Adipocyte (in vitro differentiated cells): ENCODE measurements around the gene MYO1D.

Experiments used
- DNase-seq: peaks from one replicate; pipeline ENCODE4 v3.0.0-alpha.2; 2015; ENCODE audit warnings: low read depth
- H3K27me3 ChIP-seq: replicated peaks from 2 replicates; pipeline ENCODE4 v1.7.0; 2013; ENCODE audit warnings: mild to moderate bottlenecking, low read length, moderate library complexity; ENCODE audit not compliant: control insufficient read depth, insufficient read depth
- H3K36me3 ChIP-seq: 2 replicates; pipeline ENCODE4 v1.7.0; 2013; ENCODE audit warnings: low read length, mild to moderate bottlenecking, moderate library complexity; ENCODE audit not compliant: control insufficient read depth, insufficient read depth, severe bottlenecking
- H3K4me1 ChIP-seq: 2 replicates; pipeline ENCODE4 v1.7.0; 2013; ENCODE audit warnings: mild to moderate bottlenecking, low read length, moderate library complexity; ENCODE audit not compliant: control insufficient read depth, insufficient read depth
- H3K4me3 ChIP-seq: 2 replicates; pipeline ENCODE4 v1.7.0; 2013; ENCODE audit warnings: mild to moderate bottlenecking, low read length, moderate library complexity
- H3K9ac ChIP-seq: 2 replicates; pipeline ENCODE4 v1.7.0; 2013; ENCODE audit warnings: mild to moderate bottlenecking, low read length, moderate library complexity
- H3K9me3 ChIP-seq: 2 replicates; pipeline ENCODE4 v1.7.0; 2013; ENCODE audit warnings: mild to moderate bottlenecking, low read length, moderate library complexity; ENCODE audit not compliant: control insufficient read depth

The MYO1D gene

DNA sequence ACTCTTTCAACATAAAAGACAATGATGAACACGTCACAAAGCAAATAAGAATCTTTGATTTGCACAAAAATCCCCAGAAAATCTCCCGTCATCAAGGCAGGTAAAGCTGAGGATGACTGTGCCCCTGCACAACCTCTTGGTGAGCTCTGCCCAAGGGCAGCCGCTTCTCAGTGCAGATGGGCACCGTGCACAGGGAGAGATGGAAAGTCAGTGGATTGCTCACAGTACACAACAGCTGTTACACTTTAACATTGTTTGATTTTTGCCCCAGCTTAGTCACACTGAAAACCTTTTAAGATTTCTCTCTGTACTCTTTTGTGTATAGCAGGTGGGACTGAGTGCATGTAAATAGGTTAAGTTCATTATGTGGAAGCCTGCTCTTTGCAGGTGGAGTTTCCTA is 285.9 kb downstream of the MYO1D start:
- Histone ChIP-seq H3K9ac (no peak overlapping the region), H3K27me3 (no peaks in the 10 kb centered on the region), H3K9me3 (no peaks in the 10 kb centered on the region), H3K4me3 (no peak overlapping the region), H3K36me3 (peaks cover 9% of the 10 kb centered on the region), H3K4me1 (no peaks in the 10 kb centered on the region)
- no peak for DNase-seq

DNA sequence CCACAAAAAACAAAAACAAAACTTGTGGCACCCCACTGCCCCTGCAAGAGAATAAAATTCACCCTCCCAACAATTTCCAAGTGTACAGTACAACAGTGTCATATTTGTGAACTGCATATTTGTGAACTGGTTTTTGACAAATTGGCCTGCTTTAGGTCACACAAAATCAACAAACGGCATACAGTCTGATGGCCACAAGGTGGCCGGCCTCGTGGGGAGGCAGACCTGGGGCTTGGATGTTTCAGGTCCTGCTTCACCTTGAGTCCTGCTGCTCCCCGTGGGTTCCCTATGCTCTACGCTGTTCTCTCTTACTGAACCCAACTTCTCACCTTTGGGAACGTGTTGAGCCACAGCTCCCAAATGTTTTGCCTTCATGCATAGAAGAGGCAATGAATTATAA is 287.9 kb downstream of the MYO1D start:
- H3K36me3 ChIP-seq: peaks cover 9% of the 10 kb centered on the region
- no peak for DNase-seq
- no peaks in the 10 kb centered on the region for H3K4me1 ChIP-seq
- H3K9ac ChIP-seq: no peak overlapping the region
- no peaks in the 10 kb centered on the region for H3K9me3 ChIP-seq
- H3K4me3 ChIP-seq: no peak overlapping the region
- no peaks in the 10 kb centered on the region for H3K27me3 ChIP-seq

DNA sequence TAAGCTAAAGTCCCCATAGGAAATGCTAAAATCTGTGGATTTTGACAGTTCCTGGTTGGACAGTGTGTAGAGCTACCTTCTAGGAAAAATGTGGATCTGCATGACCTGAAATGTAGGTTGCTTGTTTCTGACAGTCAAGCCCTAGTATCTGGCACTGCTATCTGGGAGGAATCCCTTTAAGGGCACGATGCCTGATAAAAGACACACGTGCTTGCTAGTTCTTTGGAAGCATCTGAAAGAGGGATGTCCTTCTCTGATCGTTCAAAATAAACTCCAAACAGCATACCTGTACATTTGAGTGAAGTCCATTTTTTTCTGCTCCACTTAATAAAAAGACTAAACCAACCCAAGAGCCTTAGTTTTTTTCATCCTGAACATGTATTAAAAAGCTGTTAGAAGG is 288.8 kb downstream of the MYO1D start:
- H3K4me3 ChIP-seq: no peak overlapping the region
- no peaks in the 10 kb centered on the region for H3K27me3 ChIP-seq
- DNase-seq: no peak
- no peak overlapping the region for H3K9ac ChIP-seq
- no peaks in the 10 kb centered on the region for H3K4me1 ChIP-seq
- peaks cover 3% of the 10 kb centered on the region for H3K9me3 ChIP-seq
- peaks cover 8% of the 10 kb centered on the region for H3K36me3 ChIP-seq

DNA sequence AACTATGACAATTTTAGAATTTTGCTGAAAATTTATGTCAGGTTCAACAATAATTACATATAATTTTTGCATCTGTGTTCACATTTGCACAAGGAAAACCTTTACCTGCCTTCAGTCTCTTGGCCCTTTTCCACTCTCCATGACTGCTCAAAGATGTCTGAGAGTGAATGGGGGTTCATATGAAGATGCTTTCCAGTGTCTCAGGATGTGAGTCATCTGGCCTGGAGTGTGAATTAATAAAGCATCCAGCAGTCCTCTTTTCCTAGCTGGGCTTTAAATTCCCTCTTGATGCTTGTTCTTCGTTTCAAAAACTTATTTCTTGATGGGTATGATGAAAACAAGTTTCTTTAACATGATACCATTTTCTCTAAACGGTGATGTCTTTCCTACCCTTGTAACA is 290.3 kb downstream of the MYO1D start:
- Histone ChIP-seq H3K4me3 (no peak overlapping the region), H3K9me3 (peaks cover 7% of the 10 kb centered on the region), H3K27me3 (no peaks in the 10 kb centered on the region), H3K36me3 (peaks cover 7% of the 10 kb centered on the region), H3K4me1 (no peaks in the 10 kb centered on the region), H3K9ac (no peak overlapping the region)
- DNase-seq: no peak

DNA sequence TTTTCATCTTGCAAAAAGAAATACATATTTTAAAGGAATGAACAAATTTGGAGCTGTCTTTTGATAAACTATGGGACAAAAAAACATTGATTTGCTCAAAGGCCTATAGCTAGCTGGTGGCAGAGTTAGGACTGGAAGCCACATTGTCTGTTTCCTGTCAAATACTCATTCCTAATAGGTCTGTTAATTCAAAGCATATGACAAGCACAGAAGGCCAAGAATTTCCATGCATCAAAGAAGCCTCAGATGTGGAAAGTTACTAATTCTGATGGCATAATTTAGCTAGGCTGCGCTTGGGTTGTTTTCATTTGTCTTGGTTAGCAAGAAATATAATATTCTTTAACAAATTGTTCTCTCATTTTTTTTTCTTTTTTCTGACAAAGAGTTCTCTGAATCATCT is 292.1 kb downstream of the MYO1D start:
- Histone ChIP-seq H3K9ac (no peak overlapping the region), H3K27me3 (no peaks in the 10 kb centered on the region), H3K36me3 (peaks cover 4% of the 10 kb centered on the region), H3K4me1 (no peaks in the 10 kb centered on the region), H3K9me3 (peaks cover 15% of the 10 kb centered on the region), H3K4me3 (no peak overlapping the region)
- DNase-seq: peak; percentile 0

DNA sequence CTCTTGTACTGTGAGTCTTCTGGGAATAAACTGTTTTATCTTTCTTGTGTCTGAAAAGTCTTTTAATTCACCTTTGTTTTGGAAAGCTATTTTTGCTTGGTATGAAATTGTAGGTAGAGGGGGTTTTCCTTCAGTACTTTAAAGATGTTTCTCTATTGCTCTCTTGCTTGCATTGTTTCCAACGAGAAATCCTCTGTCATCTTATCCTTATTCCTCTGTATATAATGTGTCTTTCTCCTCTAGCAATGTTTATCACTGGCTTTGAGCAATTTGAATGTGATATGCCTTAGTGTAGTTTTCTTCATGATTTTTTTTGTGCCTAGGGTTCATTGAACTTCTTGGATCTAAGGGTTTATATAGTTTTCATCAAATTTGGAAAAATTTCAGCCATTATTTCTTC is 293.9 kb downstream of the MYO1D start:
- peaks cover 15% of the 10 kb centered on the region for H3K9me3 ChIP-seq
- DNase-seq: no peak
- no peaks in the 10 kb centered on the region for H3K4me1 ChIP-seq
- peaks cover 4% of the 10 kb centered on the region for H3K36me3 ChIP-seq
- H3K4me3 ChIP-seq: peak overlapping the region; percentile 27
- no peaks in the 10 kb centered on the region for H3K27me3 ChIP-seq
- H3K9ac ChIP-seq: no peak overlapping the region

DNA sequence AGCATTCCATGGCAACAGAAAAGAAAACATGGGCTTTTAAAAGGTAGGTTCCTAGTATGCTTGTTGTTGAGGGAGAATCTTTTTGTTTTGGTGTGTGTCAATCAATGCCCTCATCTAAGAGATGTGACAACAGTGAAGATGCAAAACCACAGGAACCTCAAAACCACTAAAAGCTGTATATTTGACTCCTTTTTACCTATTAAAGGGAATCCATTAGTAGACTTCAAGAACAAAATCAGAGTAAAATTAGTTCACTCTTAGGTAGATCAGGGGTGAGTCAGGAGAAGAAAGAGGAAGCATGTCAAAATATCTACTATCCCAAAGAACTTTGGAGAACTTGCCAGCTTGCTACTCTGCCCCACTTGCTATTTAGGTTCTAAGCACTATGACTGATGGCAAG is 301.1 kb downstream of the MYO1D start:
- Histone ChIP-seq H3K4me1 (no peaks in the 10 kb centered on the region), H3K9ac (no peak overlapping the region), H3K36me3 (no peaks in the 10 kb centered on the region), H3K27me3 (no peaks in the 10 kb centered on the region), H3K4me3 (no peak overlapping the region), H3K9me3 (peaks cover 4% of the 10 kb centered on the region)
- DNase-seq: no peak

DNA sequence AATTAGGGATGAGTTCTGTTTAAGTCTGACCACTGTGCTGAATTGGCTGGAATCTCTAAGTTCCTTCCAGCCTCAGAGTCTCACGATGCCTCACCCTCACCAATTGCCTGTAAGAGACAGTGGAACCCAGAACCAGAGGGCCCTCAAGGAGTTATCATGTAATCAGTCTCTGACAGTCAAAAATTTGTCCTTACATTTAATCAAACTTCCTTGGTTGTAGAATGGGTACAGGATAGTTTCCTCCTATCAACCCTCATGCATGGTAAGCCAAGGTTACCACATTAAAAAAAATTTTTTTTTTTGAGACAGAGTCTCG is 306.9 kb downstream of the MYO1D start:
- no peaks in the 10 kb centered on the region for H3K9me3 ChIP-seq
- H3K36me3 ChIP-seq: peaks cover 16% of the 10 kb centered on the region
- no peaks in the 10 kb centered on the region for H3K27me3 ChIP-seq
- DNase-seq: no peak
- H3K4me3 ChIP-seq: no peak overlapping the region
- H3K9ac ChIP-seq: no peak overlapping the region
- no peaks in the 10 kb centered on the region for H3K4me1 ChIP-seq

DNA sequence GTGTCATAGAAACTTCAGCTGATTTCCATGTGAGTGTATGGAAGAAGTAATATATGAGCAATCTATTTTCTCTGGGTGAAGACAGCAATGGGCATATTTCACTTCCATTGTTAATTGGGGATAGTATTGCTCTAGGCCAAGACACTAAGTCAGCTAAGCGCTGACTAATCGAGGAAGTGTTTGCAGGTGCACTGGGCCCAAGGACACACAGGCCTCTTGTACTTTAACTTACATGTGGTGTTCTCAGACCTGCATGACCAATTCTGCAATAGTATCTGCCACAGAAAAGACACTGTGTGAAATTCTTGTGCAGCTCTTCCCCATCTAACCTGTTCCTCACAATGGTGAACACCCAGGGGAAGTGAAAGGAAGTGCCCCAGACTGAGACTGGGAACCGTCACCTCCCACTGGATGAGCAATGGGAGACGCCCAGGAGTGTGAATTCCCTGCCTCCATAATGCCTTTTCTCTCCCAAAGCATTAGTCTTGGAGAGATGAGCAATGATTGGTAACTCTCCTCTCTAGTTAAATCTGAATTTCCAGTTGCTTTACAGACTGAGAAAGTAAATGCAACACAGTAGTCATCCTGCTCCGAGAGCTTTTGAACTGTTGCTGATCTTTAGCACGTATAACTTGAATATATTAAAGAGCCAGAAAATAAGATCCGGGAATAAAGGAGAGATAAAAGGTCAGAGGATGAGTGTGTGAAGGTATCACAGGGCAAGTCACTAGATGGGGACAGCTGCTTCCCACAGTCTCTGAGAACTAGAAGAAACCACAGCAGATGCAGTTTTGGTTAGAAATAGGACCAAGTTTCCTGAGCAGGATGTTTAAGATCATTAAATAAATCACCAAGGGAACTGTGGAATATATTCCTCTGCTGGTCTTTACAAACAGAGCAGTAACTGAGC is 307.5 kb downstream of the MYO1D start:
- Histone ChIP-seq H3K36me3 (peaks cover 16% of the 10 kb centered on the region), H3K9me3 (no peaks in the 10 kb centered on the region), H3K27me3 (no peaks in the 10 kb centered on the region), H3K4me1 (no peaks in the 10 kb centered on the region), H3K4me3 (no peak overlapping the region), H3K9ac (no peak overlapping the region)
- DNase-seq: no peak

DNA sequence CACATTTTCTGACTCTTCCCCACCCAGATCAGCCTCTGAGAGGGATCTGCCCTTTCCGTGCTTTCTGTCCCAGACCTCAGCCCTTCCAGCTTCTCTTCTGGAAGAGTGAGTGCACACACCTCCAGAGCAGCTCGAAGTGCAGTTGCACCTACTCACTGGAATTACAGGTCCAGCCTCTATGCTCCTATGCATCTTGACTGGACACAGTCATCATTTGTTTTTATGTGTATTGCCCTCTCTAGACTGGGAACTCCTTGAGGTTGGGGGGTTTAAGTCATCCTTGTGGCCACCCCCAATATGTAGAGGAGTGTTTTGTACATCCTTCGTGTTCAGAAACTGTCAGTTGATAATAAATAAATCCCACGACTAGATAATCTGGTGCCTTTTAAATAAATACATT is 308.2 kb downstream of the MYO1D start:
- no peak overlapping the region for H3K4me3 ChIP-seq
- H3K9me3 ChIP-seq: no peaks in the 10 kb centered on the region
- H3K36me3 ChIP-seq: peaks cover 16% of the 10 kb centered on the region
- no peak overlapping the region for H3K9ac ChIP-seq
- H3K4me1 ChIP-seq: no peaks in the 10 kb centered on the region
- no peaks in the 10 kb centered on the region for H3K27me3 ChIP-seq
- DNase-seq: no peak

DNA sequence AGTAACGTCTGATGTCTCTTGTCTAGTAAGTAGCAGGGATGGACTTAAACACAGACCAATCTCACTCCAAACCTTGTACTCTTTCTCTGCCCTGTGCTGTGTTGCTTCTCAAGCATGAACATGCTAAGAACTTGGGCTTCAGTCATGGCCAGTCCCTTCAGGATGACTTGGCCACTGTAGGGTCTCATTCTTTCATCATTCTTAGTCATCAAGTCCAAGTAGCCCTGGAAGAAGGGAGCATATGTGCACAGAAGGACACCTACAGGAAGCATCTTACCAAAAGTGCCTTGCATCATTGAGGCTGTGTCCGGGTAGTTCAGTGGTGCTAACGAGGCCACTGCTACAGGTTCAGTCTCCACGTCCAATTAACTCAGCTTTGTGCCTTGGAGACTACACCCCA is 309.4 kb downstream of the MYO1D start:
- Histone ChIP-seq H3K9ac (no peak overlapping the region), H3K27me3 (no peaks in the 10 kb centered on the region), H3K9me3 (no peaks in the 10 kb centered on the region), H3K4me1 (no peaks in the 10 kb centered on the region), H3K36me3 (peaks cover 19% of the 10 kb centered on the region), H3K4me3 (no peak overlapping the region)
- no peak for DNase-seq

DNA sequence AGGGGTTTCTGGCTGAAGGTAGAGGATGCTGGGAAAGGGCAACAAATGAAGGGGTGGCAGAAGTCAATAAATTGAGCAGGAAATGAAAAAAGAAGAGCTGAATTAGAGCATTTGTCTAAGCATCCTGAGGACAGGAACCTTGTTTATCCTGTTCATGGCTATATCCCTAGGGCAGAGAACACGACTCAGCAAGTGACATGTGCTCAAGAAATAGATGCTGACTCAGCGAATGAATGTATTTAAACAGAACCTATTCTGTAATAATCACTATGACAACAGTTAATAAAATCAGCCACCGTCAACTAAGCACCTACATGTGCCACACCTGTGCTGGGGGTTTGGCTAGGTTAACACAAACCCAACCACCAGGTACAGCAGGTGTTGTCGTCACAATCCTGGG is 309.8 kb downstream of the MYO1D start:
- Histone ChIP-seq H3K9ac (no peak overlapping the region), H3K9me3 (no peaks in the 10 kb centered on the region), H3K4me3 (no peak overlapping the region), H3K36me3 (peaks cover 19% of the 10 kb centered on the region), H3K4me1 (no peaks in the 10 kb centered on the region), H3K27me3 (no peaks in the 10 kb centered on the region)
- DNase-seq: no peak
